GM18867 (cell line): ENCODE data around the gene ADAMTS7.
"Not testable (repeated sequence)": the region's sequence is repeated elsewhere in the genome, so short reads cannot be mapped to it uniquely, and the experiment has no call there.

Source experiments
- ATAC-seq: cut with Tn5 transposase; IDR thresholded peaks from one replicate; pipeline ENCODE4 v1.9.1; 2021; ENCODE audit warnings: mild to moderate bottlenecking, moderate library complexity; ENCODE audit not compliant: unreplicated experiment

The ADAMTS7 gene

GRCh38 chr15:78781381-78781780 lies 29.9 kb downstream of the ADAMTS7 start:
- ATAC-seq, result not testable (repeated sequence)

- not testable (repeated sequence) for ATAC-seq
These were observed 31.3 kb downstream of the ADAMTS7 start for GRCh38 chr15:78779975-78780374.

- ATAC-seq, result not testable (repeated sequence)
These were observed 32.0 kb downstream of the ADAMTS7 start for GRCh38 chr15:78779176-78779785.

- ATAC-seq, result no peak
These were observed 32.8 kb downstream of the ADAMTS7 start for GRCh38 chr15:78778422-78778821.

GRCh38 chr15:78777953-78778345 lies 33.3 kb downstream of the ADAMTS7 start:
- not testable (repeated sequence) for ATAC-seq

- not testable (repeated sequence) for ATAC-seq
These were observed 33.8 kb downstream of the ADAMTS7 start for GRCh38 chr15:78777290-78777952.

GRCh38 chr15:78776046-78776925 lies 35.0 kb downstream of the ADAMTS7 start:
- ATAC-seq, result not testable (repeated sequence)

GRCh38 chr15:78775472-78775871 lies 35.8 kb downstream of the ADAMTS7 start:
- no peak for ATAC-seq

- ATAC-seq, result not testable (repeated sequence)
These were observed 36.7 kb downstream of the ADAMTS7 start for GRCh38 chr15:78774451-78774990.

- not testable (repeated sequence) for ATAC-seq
These were observed 37.4 kb downstream of the ADAMTS7 start for GRCh38 chr15:78773765-78774450.

- no peak for ATAC-seq
These were observed 38.5 kb downstream of the ADAMTS7 start for GRCh38 chr15:78772738-78773137.

GRCh38 chr15:78771436-78772000 lies 39.7 kb downstream of the ADAMTS7 start:
- not testable (repeated sequence) for ATAC-seq

GRCh38 chr15:78771020-78771419 lies 40.2 kb downstream of the ADAMTS7 start:
- not testable (repeated sequence) for ATAC-seq

- not testable (repeated sequence) for ATAC-seq
These were observed 41.6 kb downstream of the ADAMTS7 start for GRCh38 chr15:78769473-78770225.

- ATAC-seq, result no peak
These were observed 42.5 kb downstream of the ADAMTS7 start for GRCh38 chr15:78768531-78769408.

GRCh38 chr15:78768096-78768495 lies 43.2 kb downstream of the ADAMTS7 start:
- ATAC-seq, result no peak

- ATAC-seq, result no peak
These were observed 43.8 kb downstream of the ADAMTS7 start for GRCh38 chr15:78767331-78767951.

GRCh38 chr15:78766641-78767071 lies 44.6 kb downstream of the ADAMTS7 start:
- ATAC-seq, result not testable (repeated sequence)
